A549 treated with DMSO at 1 μM for 4 hours (cell line): ENCODE data around the gene POU1F1. TPM values are rescaled to one million over a fixed set of nuclear protein-coding genes. Genes with fewer than 3 reads are reported as not detected.

Source experiments
- total RNA-seq: library from RNA; stranded (reverse); fragments of 200-300 nt; extraction: Qiagen RNA extraction; gene quantifications from 5 replicates; pipeline ENCODE4 v1.2.3, GENCODE V29; 2022; ENCODE audit warnings: low read depth

The POU1F1 gene, protein sequence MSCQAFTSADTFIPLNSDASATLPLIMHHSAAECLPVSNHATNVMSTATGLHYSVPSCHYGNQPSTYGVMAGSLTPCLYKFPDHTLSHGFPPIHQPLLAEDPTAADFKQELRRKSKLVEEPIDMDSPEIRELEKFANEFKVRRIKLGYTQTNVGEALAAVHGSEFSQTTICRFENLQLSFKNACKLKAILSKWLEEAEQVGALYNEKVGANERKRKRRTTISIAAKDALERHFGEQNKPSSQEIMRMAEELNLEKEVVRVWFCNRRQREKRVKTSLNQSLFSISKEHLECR
- not detected in 5 replicates for total RNA-seq

DNA sequence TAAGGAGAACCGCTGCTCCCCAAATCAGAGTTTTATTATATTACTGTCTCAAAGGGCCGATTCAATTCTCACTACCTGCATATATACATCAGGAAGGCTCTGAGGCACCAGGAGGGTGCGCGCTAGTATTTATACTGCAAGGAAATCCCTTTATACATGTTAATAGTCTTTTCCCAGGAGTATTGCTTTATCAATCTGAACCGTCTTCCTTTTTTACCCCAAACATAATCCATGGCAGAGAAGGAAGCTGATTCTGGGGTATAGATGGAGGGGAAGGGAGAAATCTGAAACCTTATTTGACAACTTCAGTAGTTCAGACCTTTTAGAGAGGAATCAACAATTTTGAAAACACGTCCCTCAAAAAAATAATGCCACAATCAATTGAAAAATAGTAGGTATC lies at the start of gene POU1F1:
POU1F1 (minus strand) TSS at position 101 of the 400 bp plus-strand sequence. CDS start 122 bp downstream, outside the sequence.

DNA sequence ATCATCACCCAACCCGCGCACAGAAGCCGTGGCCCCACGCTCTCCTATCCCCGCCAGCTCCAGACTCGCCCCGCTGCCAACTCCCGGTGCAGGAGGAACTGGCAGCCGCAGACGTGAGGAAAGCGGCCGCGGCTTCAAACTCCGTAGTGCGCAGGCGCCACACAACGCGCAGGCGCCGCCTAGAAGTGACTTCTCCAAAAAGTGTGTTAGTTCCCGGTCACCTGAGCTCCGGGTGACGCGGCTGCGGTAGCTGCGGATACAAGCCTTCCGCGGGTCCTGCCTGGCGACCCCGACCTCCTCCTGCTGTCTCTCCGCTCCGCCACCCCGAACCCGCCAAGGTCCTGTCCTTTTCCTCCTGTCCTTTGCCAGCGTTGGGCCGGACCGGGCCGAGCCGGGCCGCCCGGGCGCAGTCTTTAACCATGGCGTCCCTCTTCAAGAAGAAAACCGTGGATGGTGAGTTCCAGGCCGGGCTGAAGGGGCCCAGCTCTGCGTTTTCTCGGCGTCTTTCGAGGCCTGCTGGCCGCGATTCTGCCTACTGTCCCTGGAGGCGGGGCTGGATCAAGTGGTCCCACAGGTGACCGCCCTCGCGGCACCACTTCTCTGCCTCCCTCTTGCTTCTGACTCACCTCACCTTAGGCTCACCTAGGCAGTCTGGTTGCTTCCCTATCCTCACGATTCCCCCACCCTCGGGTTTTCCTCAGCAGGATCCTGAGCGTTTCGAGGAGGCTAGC lies 49.1 kb downstream of the POU1F1 start, which contains the start of gene CHMP2B:
CHMP2B (plus strand) TSS at position 206 of the 731 bp plus-strand sequence; CDS start at position 420, 214 bp downstream.

Other genes with a start within 250 kb of the POU1F1 start
- 75.1 to 99.2 TPM (median 84.6 TPM) in 5 replicates for gene CHMP2B, start 49.3 kb downstream of the POU1F1 start, total RNA-seq